GM21367 (cell line): ENCODE results near the gene LCORL.

Source experiments
- ATAC-seq: cut with Tn5 transposase; IDR thresholded peaks from one replicate; pipeline ENCODE4 v1.9.1; 2021; ENCODE audit not compliant: unreplicated experiment

Gene LCORL

GRCh38 chr4:17939054-17939453 lies 82.5 kb downstream of the LCORL start:
- ATAC-seq: no peak

GRCh38 chr4:17934286-17934685 lies 87.3 kb downstream of the LCORL start:
- no peak for ATAC-seq

- no peak for ATAC-seq
These were observed 88.4 kb downstream of the LCORL start for GRCh38 chr4:17933126-17933525.

GRCh38 chr4:17932041-17932440 lies 89.5 kb downstream of the LCORL start:
- no peak for ATAC-seq

- ATAC-seq: no peak
These were observed 91.3 kb downstream of the LCORL start for GRCh38 chr4:17930256-17930655.

GRCh38 chr4:17924189-17924588 lies 97.4 kb downstream of the LCORL start:
- no peak for ATAC-seq

GRCh38 chr4:17921451-17921850 lies 100.1 kb downstream of the LCORL start:
- no peak for ATAC-seq

GRCh38 chr4:17920681-17921080 lies 100.9 kb downstream of the LCORL start:
- no peak for ATAC-seq

- ATAC-seq: no peak
These were observed 106.1 kb downstream of the LCORL start for GRCh38 chr4:17915439-17915838.

- ATAC-seq: no peak
These were observed 109.5 kb downstream of the LCORL start for GRCh38 chr4:17912011-17912410.

GRCh38 chr4:17911608-17912007 lies 109.9 kb downstream of the LCORL start:
- no peak for ATAC-seq

- no peak for ATAC-seq
These were observed 123.0 kb downstream of the LCORL start for GRCh38 chr4:17898553-17899055.

- ATAC-seq: no peak
These were observed 126.1 kb downstream of the LCORL start for GRCh38 chr4:17895481-17895880.

GRCh38 chr4:17894421-17894820 lies 127.1 kb downstream of the LCORL start:
- ATAC-seq: no peak

- ATAC-seq: no peak
These were observed 131.9 kb downstream of the LCORL start for GRCh38 chr4:17889692-17890091.

- ATAC-seq: no peak
These were observed 137.0 kb downstream of the LCORL start for GRCh38 chr4:17884511-17884910.

GRCh38 chr4:17884063-17884462 lies 137.5 kb downstream of the LCORL start:
- no peak for ATAC-seq

- no peak for ATAC-seq
These were observed 143.9 kb downstream of the LCORL start for GRCh38 chr4:17877661-17878060.

GRCh38 chr4:17876943-17877342 lies 144.6 kb downstream of the LCORL start:
- no peak for ATAC-seq

GRCh38 chr4:17875402-17876070 lies 146.0 kb downstream of the LCORL start:
- ATAC-seq: peak; percentile 97

- ATAC-seq: no peak
These were observed 152.2 kb downstream of the LCORL start for GRCh38 chr4:17869327-17869726.

- no peak for ATAC-seq
These were observed 154.3 kb downstream of the LCORL start for GRCh38 chr4:17867276-17867675.

- ATAC-seq: no peak
These were observed 154.7 kb downstream of the LCORL start for GRCh38 chr4:17866810-17867209.
